Measurements from ENCODE around the gene THAP12. TPM values are rescaled to one million over a fixed set of nuclear protein-coding genes. Genes with fewer than 3 reads are reported as not detected.

THAP12 gene
- total and polyA plus RNA-seq, 2 donors (not counting 3 experiments of a cell fraction or from before 2014, with no cell fraction given) = 12.2 to 36.7 TPM

DNA sequence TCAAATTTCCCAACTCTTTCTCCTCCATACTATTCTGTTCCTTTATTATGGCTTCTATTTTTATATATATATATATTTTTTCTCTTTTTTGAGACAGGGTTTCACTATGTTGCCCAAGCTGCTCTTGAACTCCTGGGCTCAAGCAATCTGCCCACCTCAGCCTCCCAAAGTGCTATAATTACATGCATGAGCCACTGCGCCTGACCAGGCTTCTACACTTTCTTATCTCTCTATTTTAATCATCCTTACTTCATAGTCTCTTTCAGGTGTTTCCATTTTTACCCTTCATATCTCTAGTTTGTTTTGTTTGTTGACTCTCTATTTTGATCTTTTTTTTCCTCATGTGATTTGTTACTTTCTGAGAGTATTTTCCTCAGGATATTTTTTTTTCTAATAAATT lies 20.0 kb upstream of the THAP12 start:
- ChIA-PET CTCF (interaction anchor here (1.0 kb wide), 1 partner anchor 9 kb away, joined by 3 read pairs; no protein-coding TSS in a partner anchor), POLR2A (no interaction called here)
- no peak overlapping the region for H3K4me2 ChIP-seq (ENCODE audit: insufficient read depth, low read length)
- H2AFZ ChIP-seq (ENCODE audit: low read depth, low read length) = no peak overlapping the region
- BruUV-seq (replicated peaks) = no TSS peak
- H3K36me3 ChIP-seq (ENCODE audit: control insufficient read depth in 2 of 2, extremely low read depth in 1 of 2, insufficient read depth in 2 of 2, low read length in 2 of 2) = no peaks in the 10 kb centered on the region
- intact Hi-C loops (cut with micrococcal nuclease) = no loop called here
- dilution Hi-C loops (cut with MboI; ENCODE audit: extremely low pct_ligation_motif_present, low sequenced_read_pairs) = no loop called here
- no peaks in the 10 kb centered on the region for H3K79me2 ChIP-seq (ENCODE audit: control insufficient read depth, insufficient read depth, low read length)
- no peak for FAIRE-seq
- H3K4me3 ChIP-seq (replicated peaks in 1 of 3; ENCODE audit: insufficient read depth in 1 of 3, low read depth in 1 of 3, low read length in 3 of 3) = no peak overlapping the region
- H3K9ac ChIP-seq (replicated peaks; ENCODE audit: extremely low read depth, insufficient read depth, low read length) = no peak overlapping the region
- H3K4me1 ChIP-seq (ENCODE audit: control insufficient read depth, extremely low read depth, insufficient read depth, low read length) = no peaks in the 10 kb centered on the region
- TF ChIP-seq FOS (IDR thresholded peaks at IDR 0.05; ENCODE audit: borderline replicate concordance, insufficient read depth, low read length) (no peak), POLR2A (IDR thresholded peaks at IDR 0.05; ENCODE audit: low read depth, low read length) (no peak), MYC (IDR thresholded peaks at IDR 0.05; ENCODE audit: low read depth, low read length) (no peak), GATA2 (IDR thresholded peaks at IDR 0.05; ENCODE audit: insufficient read depth, insufficient read length, low read depth, low read length) (no peak), JUN (IDR thresholded peaks at IDR 0.05; ENCODE audit: borderline replicate concordance, insufficient read depth, insufficient read length, low read depth) (no peak), POLR2AphosphoS5 (IDR thresholded peaks at IDR 0.05; ENCODE audit: insufficient read depth, low read depth, low read length) (no peak), EZH2 (IDR thresholded peaks at IDR 0.05; ENCODE audit: borderline replicate concordance, low read depth, low read length, severe bottlenecking) (no peak)
- TF ChIP-seq, protein P1, sequence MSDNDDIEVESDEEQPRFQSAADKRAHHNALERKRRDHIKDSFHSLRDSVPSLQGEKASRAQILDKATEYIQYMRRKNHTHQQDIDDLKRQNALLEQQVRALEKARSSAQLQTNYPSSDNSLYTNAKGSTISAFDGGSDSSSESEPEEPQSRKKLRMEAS (IDR thresholded peaks at IDR 0.05; ENCODE audit: insufficient read depth, insufficient read length) = no peak
- TF ChIP-seq, protein P2, sequence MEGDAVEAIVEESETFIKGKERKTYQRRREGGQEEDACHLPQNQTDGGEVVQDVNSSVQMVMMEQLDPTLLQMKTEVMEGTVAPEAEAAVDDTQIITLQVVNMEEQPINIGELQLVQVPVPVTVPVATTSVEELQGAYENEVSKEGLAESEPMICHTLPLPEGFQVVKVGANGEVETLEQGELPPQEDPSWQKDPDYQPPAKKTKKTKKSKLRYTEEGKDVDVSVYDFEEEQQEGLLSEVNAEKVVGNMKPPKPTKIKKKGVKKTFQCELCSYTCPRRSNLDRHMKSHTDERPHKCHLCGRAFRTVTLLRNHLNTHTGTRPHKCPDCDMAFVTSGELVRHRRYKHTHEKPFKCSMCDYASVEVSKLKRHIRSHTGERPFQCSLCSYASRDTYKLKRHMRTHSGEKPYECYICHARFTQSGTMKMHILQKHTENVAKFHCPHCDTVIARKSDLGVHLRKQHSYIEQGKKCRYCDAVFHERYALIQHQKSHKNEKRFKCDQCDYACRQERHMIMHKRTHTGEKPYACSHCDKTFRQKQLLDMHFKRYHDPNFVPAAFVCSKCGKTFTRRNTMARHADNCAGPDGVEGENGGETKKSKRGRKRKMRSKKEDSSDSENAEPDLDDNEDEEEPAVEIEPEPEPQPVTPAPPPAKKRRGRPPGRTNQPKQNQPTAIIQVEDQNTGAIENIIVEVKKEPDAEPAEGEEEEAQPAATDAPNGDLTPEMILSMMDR (IDR thresholded peaks at IDR 0.05; ENCODE audit: extremely low read depth in 1 of 2, insufficient read depth in 1 of 2, low read depth in 1 of 2, low read length in 2 of 2) = no peak
- no peak overlapping the region for H3K27ac ChIP-seq (ENCODE audit: insufficient read depth, low read depth, low read length)
- H4K20me1 ChIP-seq (replicated peaks; ENCODE audit: control insufficient read depth, extremely low read depth, insufficient read depth, low read length) = no peaks in the 10 kb centered on the region
- peaks cover 0 to 2% of the 10 kb centered on the region in 2 experiments for H3K27me3 ChIP-seq (ENCODE audit: control insufficient read depth in 2 of 2, insufficient read depth in 2 of 2, low read length in 2 of 2)
- DNase-seq (ENCODE audit: low read depth, low spot score) = no peak
- no peaks in the 10 kb centered on the region for H3K9me1 ChIP-seq (replicated peaks; ENCODE audit: control insufficient read depth, extremely low read depth, insufficient read depth, low read length)
- no peaks in the 10 kb centered on the region for H3K9me3 ChIP-seq (replicated peaks; ENCODE audit: control insufficient read depth, insufficient read depth, low read length)

All from endothelial cell of umbilical vein (primary cell).